Neural progenitor cell (in vitro differentiated cells): ENCODE results near the gene STRN3.

Experiments used
- CTCF ChIP-seq: fragments of 200-600 bp; sonication (generic); IDR thresholded peaks from 2 replicates; pipeline ENCODE4 v1.5.1; 2017; ENCODE audit warnings: antibody characterized with exemption, mild to moderate bottlenecking
- EZH2 ChIP-seq: fragments of 200-600 bp; sonication (generic); IDR thresholded peaks from 2 replicates; pipeline ENCODE4 v1.6.1; 2017; ENCODE audit warnings: antibody characterized with exemption, mild to moderate bottlenecking, moderate library complexity

- no peak for TF ChIP-seq EZH2
- TF ChIP-seq CTCF: no peak
Measured at GRCh38 chr14:31018057-31018645, 8.0 kb downstream of the STRN3 start.
